ENCODE results near the gene TRAPPC5.
"Not testable (repeated sequence)": the region's sequence is repeated elsewhere in the genome, so short reads cannot be mapped to it uniquely, and the experiment has no call there.

TRAPPC5 gene

DNA sequence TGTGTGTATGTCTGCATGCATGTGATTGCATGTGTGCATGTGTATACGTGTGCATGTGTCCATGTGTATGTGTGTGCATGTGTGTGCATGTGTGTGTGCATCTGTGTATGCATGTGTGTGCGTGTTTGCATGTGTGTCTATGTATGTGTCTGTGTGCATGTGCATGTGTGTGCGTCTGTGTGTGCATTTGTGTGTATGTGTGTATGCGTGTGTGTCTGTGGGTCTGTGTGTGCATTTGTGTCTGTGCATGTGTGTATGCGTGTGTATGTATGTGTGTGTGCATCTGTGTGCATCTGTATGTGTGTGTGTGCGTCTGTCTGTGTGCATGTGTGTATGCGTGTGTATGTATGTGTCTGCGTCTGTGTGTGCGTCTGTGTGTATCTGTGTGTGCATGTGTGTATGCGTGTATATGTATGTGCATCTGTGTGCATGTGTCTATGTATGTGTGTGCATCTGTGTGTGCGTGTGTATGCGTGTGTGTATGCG, 40.7 kb upstream of the TRAPPC5 start:
- Histone ChIP-seq H3K36me3 (ENCODE audit: control insufficient read depth, insufficient read depth, low read length) (no peaks in the 10 kb centered on the region), H3K9me3 (ENCODE audit: control insufficient read depth, low read length) (no peaks in the 10 kb centered on the region), H3K4me1 (ENCODE audit: control insufficient read depth, insufficient read depth, low read length, poor library complexity, severe bottlenecking) (no peaks in the 10 kb centered on the region), H3K4me3 (ENCODE audit: extremely low read depth, insufficient read depth, low read length, poor library complexity, severe bottlenecking) (no peak overlapping the region), H3K27ac (ENCODE audit: low read depth, low read length, severe bottlenecking) (no peak overlapping the region)
- WGBS, 2 experiments (ENCODE audit: insufficient coverage in 2 of 2): 94% methylated on average over 11 to 13 of the region's 13 CpGs

DNA sequence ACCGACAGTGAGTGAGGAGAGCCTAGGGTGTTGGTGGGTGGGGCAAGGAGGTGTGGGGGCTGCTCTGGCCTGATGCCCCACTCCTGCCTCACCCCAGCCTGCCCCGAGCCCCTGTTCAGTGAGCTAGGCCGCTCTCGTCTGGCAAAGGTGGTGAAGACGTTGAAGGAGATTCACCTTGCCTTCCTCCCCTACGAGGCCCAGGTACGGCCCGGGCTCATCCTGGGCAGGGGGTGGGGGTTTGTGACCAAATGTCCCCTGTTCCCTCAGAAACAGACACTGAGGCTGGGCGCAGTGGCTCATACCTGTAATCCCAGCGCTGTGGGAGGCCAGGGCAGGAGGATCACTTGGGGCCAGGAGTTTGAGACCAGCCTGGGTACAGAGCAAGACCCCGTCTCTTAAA, 39.8 kb upstream of the TRAPPC5 start:
- no peaks in the 10 kb centered on the region for H3K9me3 ChIP-seq (ENCODE audit: control insufficient read depth, low read length)
- WGBS, 2 experiments (ENCODE audit: insufficient coverage in 2 of 2): 95 to 100% methylated on average over 6 to 9 of the region's 11 CpGs
- H3K4me3 ChIP-seq (ENCODE audit: extremely low read depth, insufficient read depth, low read length, poor library complexity, severe bottlenecking): no peak overlapping the region
- no peaks in the 10 kb centered on the region for H3K36me3 ChIP-seq (ENCODE audit: control insufficient read depth, insufficient read depth, low read length)
- no peaks in the 10 kb centered on the region for H3K4me1 ChIP-seq (ENCODE audit: control insufficient read depth, insufficient read depth, low read length, poor library complexity, severe bottlenecking)
- H3K27ac ChIP-seq (ENCODE audit: low read depth, low read length, severe bottlenecking): no peak overlapping the region

DNA sequence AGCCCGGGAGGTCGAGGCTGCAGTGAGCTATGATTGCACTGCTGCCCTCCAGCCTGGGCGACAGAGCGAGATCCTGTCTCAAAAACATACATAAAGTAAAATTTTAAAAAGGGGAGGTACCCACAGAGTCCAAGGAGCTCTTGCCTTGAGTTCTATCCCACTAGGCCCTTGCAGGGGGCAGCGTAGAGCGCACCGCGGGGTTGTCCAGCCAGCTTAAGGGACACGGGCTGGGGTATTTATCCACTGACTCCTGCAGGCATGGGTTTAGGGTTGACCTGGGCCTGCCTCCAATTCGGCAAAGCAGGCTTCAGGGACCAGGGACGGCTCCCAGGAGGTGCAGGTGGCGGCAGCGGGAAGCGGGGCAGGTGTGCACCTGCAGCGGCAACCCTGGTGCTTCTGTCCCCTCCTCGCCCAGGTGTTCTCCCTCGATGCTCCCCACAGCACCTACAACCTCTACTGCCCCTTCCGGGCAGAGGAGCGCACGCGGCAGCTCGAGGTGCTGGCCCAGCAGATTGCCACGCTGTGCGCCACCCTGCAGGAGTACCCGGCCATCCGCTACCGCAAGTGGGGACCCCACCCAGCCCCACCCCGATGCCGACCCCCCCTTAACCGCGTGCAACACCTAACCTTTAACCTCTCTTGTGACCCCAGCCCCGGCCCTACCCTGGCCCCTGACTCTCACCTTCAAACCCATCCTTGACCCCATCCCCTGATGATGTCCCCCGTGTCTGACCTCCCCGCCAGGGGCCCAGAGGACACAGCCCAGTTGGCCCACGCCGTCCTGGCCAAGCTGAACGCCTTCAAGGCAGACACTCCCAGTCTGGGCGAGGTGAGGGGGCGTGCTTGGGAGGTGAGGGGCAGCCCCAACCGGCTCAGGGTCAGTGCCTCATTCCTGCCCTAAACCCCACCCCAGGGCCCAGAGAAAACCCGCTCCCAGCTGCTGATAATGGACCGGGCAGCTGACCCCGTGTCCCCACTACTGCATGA, 39.0 kb upstream of the TRAPPC5 start:
- Histone ChIP-seq H3K9me3 (ENCODE audit: control insufficient read depth, low read length) (no peaks in the 10 kb centered on the region), H3K27ac (ENCODE audit: low read depth, low read length, severe bottlenecking) (no peak overlapping the region), H3K4me1 (ENCODE audit: control insufficient read depth, insufficient read depth, low read length, poor library complexity, severe bottlenecking) (no peaks in the 10 kb centered on the region), H3K36me3 (ENCODE audit: control insufficient read depth, insufficient read depth, low read length) (no peaks in the 10 kb centered on the region), H3K4me3 (ENCODE audit: extremely low read depth, insufficient read depth, low read length, poor library complexity, severe bottlenecking) (no peak overlapping the region)
- 86 to 90% methylated on average over 30 to 32 of the region's 43 CpGs for WGBS, 2 experiments (ENCODE audit: insufficient coverage in 2 of 2)

DNA sequence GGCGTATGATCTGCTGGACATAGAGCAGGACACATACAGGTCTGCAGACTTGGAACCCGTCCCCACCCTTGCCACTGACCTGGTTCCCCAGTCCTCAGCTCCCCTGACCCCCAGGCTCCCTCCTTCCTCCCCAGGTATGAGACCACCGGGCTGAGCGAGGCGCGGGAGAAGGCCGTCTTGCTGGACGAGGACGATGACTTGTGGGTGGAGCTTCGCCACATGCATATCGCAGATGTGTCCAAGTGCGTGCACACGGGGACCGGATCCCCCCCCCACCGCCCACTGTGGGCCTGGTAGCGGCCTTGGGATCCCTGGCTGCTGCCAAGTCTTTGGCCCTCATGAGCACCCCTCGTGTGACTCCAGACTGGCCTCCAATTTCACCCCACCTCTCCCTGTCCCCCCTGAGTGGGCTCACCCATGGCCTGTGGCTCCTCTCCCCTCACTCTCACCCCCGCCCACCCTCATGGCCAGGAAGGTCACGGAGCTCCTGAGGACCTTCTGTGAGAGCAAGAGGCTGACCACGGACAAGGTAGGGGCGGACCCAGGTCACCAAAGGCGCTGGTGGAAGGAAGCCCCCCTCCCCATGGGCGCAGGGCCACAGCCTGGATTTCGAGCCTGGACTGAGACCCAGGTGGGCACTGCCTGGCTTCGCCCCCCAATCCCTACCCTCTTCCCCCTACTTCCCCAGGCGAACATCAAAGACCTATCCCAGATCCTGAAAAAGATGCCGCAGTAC, 38.2 kb upstream of the TRAPPC5 start:
- H3K27ac ChIP-seq (ENCODE audit: low read depth, low read length, severe bottlenecking): no peak overlapping the region
- no peaks in the 10 kb centered on the region for H3K4me1 ChIP-seq (ENCODE audit: control insufficient read depth, insufficient read depth, low read length, poor library complexity, severe bottlenecking)
- WGBS, 2 experiments (ENCODE audit: insufficient coverage in 2 of 2): 96% methylated on average over 18 to 22 of the region's 27 CpGs
- no peaks in the 10 kb centered on the region for H3K9me3 ChIP-seq (ENCODE audit: control insufficient read depth, low read length)
- H3K4me3 ChIP-seq (ENCODE audit: extremely low read depth, insufficient read depth, low read length, poor library complexity, severe bottlenecking): no peak overlapping the region
- no peaks in the 10 kb centered on the region for H3K36me3 ChIP-seq (ENCODE audit: control insufficient read depth, insufficient read depth, low read length)

DNA sequence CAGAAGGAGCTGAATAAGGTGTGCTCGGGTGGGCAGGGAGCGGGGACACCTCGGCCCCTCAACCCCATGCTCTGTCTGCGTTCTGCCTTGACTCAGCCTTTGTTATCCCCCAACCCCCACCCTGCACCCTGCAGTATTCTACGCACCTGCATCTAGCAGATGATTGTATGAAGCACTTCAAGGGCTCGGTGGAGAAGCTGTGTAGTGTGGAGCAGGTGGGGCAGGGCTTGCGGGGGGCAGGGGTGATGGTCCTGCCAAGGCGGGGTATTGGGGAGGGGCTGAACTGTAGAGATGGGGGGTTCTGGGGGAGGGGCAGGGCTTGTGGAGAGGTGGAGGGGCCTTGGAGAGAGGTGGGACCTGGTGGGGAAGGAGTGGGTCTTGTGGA, 37.6 kb upstream of the TRAPPC5 start:
- 91 to 96% methylated on average over 4 to 5 of the region's 8 CpGs for WGBS, 2 experiments (ENCODE audit: insufficient coverage in 2 of 2)
- Histone ChIP-seq H3K9me3 (ENCODE audit: control insufficient read depth, low read length) (no peaks in the 10 kb centered on the region), H3K4me1 (ENCODE audit: control insufficient read depth, insufficient read depth, low read length, poor library complexity, severe bottlenecking) (no peaks in the 10 kb centered on the region), H3K4me3 (ENCODE audit: extremely low read depth, insufficient read depth, low read length, poor library complexity, severe bottlenecking) (no peak overlapping the region), H3K36me3 (ENCODE audit: control insufficient read depth, insufficient read depth, low read length) (no peaks in the 10 kb centered on the region), H3K27ac (ENCODE audit: low read depth, low read length, severe bottlenecking) (no peak overlapping the region)

DNA sequence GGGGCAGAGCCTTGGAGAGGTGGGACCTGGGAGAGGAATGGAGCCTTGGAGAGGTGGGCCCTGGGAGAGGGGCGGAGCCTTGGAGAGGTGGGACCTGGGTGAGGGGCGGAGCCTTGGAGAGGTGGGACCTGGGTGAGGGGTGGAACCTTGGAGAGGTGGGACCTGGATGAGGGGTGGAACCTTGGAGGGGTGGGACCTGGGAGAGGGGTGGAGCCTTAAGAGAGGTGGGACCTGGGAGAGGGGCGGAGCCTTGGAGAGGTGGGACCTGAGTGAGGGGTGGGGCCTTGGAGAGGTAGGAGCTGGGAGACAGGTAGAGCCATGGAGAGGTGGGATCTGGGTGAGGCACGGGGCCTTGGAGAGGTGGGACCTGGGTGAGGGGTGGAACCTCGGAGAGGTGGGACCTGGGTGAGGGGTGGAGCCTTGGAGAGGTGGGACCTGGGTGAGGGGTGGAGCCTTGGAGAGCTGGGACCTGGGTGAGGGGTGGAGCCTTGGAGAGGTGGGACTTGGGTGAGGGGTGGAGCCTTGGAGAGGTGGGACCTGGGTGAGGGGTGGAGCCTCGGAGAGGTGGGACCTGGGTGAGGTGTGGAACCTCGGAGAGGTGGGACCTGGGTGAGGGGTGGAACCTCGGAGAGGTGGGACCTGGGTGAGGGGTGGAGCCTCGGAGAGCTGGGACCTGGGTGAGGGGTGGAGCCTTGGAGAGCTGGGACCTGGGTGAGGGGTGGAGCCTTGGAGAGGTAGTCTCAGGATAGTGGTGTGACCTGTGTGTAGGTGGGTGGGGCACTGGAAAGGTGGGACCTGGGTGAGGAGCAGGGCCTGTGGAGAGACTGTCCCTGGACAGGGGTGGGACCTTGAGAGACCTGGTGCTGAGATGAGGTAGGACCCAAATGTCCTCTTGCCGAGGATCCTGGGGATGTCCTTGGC, 36.7 kb upstream of the TRAPPC5 start:
- WGBS, 2 experiments (ENCODE audit: insufficient coverage in 2 of 2): 74 to 80% methylated on average over 6 to 10 of the region's 10 CpGs
- H3K4me1 ChIP-seq (ENCODE audit: control insufficient read depth, insufficient read depth, low read length, poor library complexity, severe bottlenecking); H3K4me3 ChIP-seq (ENCODE audit: extremely low read depth, insufficient read depth, low read length, poor library complexity, severe bottlenecking); H3K36me3 ChIP-seq (ENCODE audit: control insufficient read depth, insufficient read depth, low read length); H3K27ac ChIP-seq (ENCODE audit: low read depth, low read length, severe bottlenecking); H3K9me3 ChIP-seq (ENCODE audit: control insufficient read depth, low read length): not testable (repeated sequence)

DNA sequence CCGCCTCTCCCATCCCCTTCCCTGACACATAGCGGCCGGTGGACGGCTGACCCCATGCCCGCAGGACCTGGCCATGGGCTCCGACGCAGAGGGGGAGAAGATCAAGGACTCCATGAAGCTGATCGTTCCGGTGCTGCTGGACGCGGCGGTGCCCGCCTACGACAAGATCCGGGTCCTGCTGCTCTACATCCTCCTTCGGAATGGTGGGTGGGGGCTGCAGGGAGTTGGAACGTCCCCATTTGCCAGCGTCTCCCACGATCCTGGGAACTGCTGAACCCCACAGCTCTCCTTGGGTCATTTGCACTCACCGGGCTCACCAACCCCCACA, 36.1 kb upstream of the TRAPPC5 start:
- Histone ChIP-seq H3K27ac (ENCODE audit: low read depth, low read length, severe bottlenecking) (no peak overlapping the region), H3K9me3 (ENCODE audit: control insufficient read depth, low read length) (no peaks in the 10 kb centered on the region), H3K4me3 (ENCODE audit: extremely low read depth, insufficient read depth, low read length, poor library complexity, severe bottlenecking) (no peak overlapping the region), H3K36me3 (ENCODE audit: control insufficient read depth, insufficient read depth, low read length) (no peaks in the 10 kb centered on the region), H3K4me1 (ENCODE audit: control insufficient read depth, insufficient read depth, low read length, poor library complexity, severe bottlenecking) (no peaks in the 10 kb centered on the region)
- 94 to 96% methylated on average over 16 to 17 of the region's 20 CpGs for WGBS, 2 experiments (ENCODE audit: insufficient coverage in 2 of 2)

DNA sequence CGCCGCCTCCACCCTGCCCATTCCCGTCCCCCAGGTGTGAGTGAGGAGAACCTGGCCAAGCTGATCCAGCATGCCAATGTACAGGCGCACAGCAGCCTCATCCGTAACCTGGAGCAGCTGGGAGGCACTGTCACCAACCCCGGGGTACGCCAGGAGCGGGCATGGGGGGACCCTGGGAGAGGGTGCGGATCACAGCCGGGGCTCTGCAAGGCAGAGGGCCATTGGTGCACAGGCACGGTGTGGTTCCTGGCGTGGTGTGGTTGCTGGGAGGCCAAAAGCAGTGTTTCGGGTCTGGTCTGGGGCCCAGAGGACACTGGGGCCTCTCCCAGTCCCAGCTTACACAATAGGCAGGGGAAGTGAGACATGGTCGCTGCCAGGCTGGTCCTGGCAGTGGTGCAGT, 35.5 kb upstream of the TRAPPC5 start:
- no peaks in the 10 kb centered on the region for H3K36me3 ChIP-seq (ENCODE audit: control insufficient read depth, insufficient read depth, low read length)
- H3K9me3 ChIP-seq (ENCODE audit: control insufficient read depth, low read length): no peaks in the 10 kb centered on the region
- no peak overlapping the region for H3K4me3 ChIP-seq (ENCODE audit: extremely low read depth, insufficient read depth, low read length, poor library complexity, severe bottlenecking)
- no peaks in the 10 kb centered on the region for H3K4me1 ChIP-seq (ENCODE audit: control insufficient read depth, insufficient read depth, low read length, poor library complexity, severe bottlenecking)
- WGBS, 2 experiments (ENCODE audit: insufficient coverage in 2 of 2): 95 to 99% methylated on average over 10 to 11 of the region's 14 CpGs
- H3K27ac ChIP-seq (ENCODE audit: low read depth, low read length, severe bottlenecking): no peak overlapping the region

DNA sequence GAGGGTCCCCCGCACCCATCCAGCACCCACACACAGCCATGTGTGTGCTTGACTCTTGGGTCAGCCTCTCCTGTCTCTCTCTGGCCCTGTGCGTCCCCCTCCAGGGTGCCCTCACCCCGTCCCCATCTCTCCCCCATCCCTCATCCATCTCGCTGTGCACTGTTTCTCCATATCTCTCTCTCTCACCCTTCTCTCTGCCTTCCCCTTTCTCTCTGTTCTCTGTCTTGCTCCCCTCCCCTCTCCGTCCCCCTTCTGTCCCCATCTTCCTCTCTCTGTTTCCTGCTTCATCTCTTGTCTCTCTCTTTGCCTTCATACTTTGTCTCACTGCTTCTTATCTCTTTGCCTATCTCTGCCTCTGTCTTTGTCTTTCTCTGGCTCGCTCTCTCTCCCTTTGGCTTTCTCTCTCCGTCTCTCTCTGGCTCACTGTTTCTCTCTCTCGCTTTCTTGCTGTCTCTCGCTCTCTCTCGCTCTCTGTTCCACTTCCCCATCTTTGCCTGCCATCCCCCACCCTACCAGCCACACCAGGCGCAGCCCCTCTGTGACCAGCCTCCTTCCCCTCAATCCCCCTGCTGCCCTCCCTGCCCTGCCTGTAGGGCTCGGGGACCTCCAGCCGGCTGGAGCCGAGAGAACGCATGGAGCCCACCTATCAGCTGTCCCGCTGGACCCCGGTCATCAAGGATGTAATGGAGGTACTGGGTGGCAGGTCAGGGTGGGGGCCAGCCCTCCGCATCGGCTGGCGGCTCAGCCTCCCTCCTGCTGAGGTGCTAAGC, 34.8 kb upstream of the TRAPPC5 start:
- WGBS, 2 experiments (ENCODE audit: insufficient coverage in 2 of 2): 86 to 88% methylated on average over 11 to 15 of the region's 20 CpGs
- no peaks in the 10 kb centered on the region for H3K4me1 ChIP-seq (ENCODE audit: control insufficient read depth, insufficient read depth, low read length, poor library complexity, severe bottlenecking)

DNA sequence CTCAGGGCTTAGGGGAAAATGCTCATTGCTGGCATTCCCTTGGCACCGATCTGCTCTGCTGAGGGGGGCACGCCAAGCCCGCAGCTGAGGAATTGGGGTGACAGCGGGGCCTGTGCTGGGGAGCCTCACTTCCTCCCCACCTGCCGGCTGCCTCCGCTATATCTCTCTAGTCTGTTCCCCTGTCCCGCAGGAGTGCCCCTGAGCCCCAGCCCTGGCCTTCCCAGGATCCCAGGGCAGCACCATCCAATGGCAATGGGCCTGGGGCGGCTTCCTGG, 34.3 kb upstream of the TRAPPC5 start:
- WGBS, 2 experiments (ENCODE audit: insufficient coverage in 2 of 2): 84 to 88% methylated on average over 5 to 8 of the region's 8 CpGs

More for the DNA sequence above, 34.8 kb upstream of the TRAPPC5 start:
- H3K27ac ChIP-seq (ENCODE audit: low read depth, low read length, severe bottlenecking): no peak overlapping the region
- H3K9me3 ChIP-seq (ENCODE audit: control insufficient read depth, low read length): no peaks in the 10 kb centered on the region
- H3K36me3 ChIP-seq (ENCODE audit: control insufficient read depth, insufficient read depth, low read length): no peaks in the 10 kb centered on the region
- no peak overlapping the region for H3K4me3 ChIP-seq (ENCODE audit: extremely low read depth, insufficient read depth, low read length, poor library complexity, severe bottlenecking)

More for the DNA sequence above, 34.3 kb upstream of the TRAPPC5 start:
- no peaks in the 10 kb centered on the region for H3K4me1 ChIP-seq (ENCODE audit: control insufficient read depth, insufficient read depth, low read length, poor library complexity, severe bottlenecking)
- no peak overlapping the region for H3K4me3 ChIP-seq (ENCODE audit: extremely low read depth, insufficient read depth, low read length, poor library complexity, severe bottlenecking)
- no peaks in the 10 kb centered on the region for H3K9me3 ChIP-seq (ENCODE audit: control insufficient read depth, low read length)
- no peaks in the 10 kb centered on the region for H3K36me3 ChIP-seq (ENCODE audit: control insufficient read depth, insufficient read depth, low read length)
- H3K27ac ChIP-seq (ENCODE audit: low read depth, low read length, severe bottlenecking): no peak overlapping the region

Measured in mesodermal cell (in vitro differentiated cells).